KMS-11 (cell line): Measurements from ENCODE around the gene HMGN4.

Experiments used
- H2AFZ ChIP-seq: fragments of 200-600 bp; sonication (generic); 2 replicates; pipeline ENCODE4 v1.6.1; 2016; ENCODE audit warnings: antibody characterized with exemption, mixed run types, low read depth
- H3K27ac ChIP-seq: fragments of 200-600 bp; sonication (generic); 2 replicates; pipeline ENCODE4 v1.6.1; 2016; ENCODE audit warnings: mild to moderate bottlenecking, mixed run types
- H3K27me3 ChIP-seq: fragments of 200-600 bp; sonication (generic); 2 replicates; pipeline ENCODE4 v1.6.1; 2017; ENCODE audit warnings: mild to moderate bottlenecking, low read depth, mixed run types, moderate library complexity; ENCODE audit not compliant: insufficient read depth
- H3K36me3 ChIP-seq: fragments of 200-600 bp; sonication (generic); 2 replicates; pipeline ENCODE4 v1.6.1; 2017; ENCODE audit warnings: mild to moderate bottlenecking, mixed run types; ENCODE audit not compliant: insufficient read depth
- H3K4me1 ChIP-seq: fragments of 200-600 bp; sonication (generic); 2 replicates; pipeline ENCODE4 v1.6.1; 2016; ENCODE audit warnings: mild to moderate bottlenecking, low read depth, mixed run types; ENCODE audit not compliant: poor library complexity, severe bottlenecking
- H3K4me2 ChIP-seq: fragments of 200-600 bp; sonication (generic); 2 replicates; pipeline ENCODE4 v1.7.0; 2016; ENCODE audit warnings: mild to moderate bottlenecking, mixed run types
- H3K4me3 ChIP-seq: fragments of 200-600 bp; sonication (generic); IDR thresholded peaks from 2 replicates; pipeline ENCODE4 v1.6.1; 2017; ENCODE audit warnings: low read depth, low read length, mixed read lengths; ENCODE audit not compliant: insufficient read depth
- H3K79me2 ChIP-seq: fragments of 200-600 bp; sonication (generic); 2 replicates; pipeline ENCODE4 v1.6.1; 2016; ENCODE audit warnings: low read depth, mixed run types; ENCODE audit not compliant: insufficient read depth
- H3K9ac ChIP-seq: fragments of 200-600 bp; sonication (generic); 2 replicates; pipeline ENCODE4 v1.6.1; 2016; ENCODE audit warnings: mild to moderate bottlenecking, mixed run types
- H4K20me1 ChIP-seq: fragments of 200-600 bp; sonication (generic); 2 replicates; pipeline ENCODE4 v1.6.1; 2016; ENCODE audit warnings: mild to moderate bottlenecking, mixed run types; ENCODE audit not compliant: insufficient read depth
- TF ChIP-seq, protein P1 (sequence below): fragments of 200-600 bp; sonication (generic); conservative IDR thresholded peaks from 2 replicates; pipeline ENCODE4 v1.6.1; 2017; ENCODE audit warnings: low read depth, mild to moderate bottlenecking, antibody characterized with exemption, low read length, moderate library complexity, mixed read lengths

HMGN4 gene

DNA sequence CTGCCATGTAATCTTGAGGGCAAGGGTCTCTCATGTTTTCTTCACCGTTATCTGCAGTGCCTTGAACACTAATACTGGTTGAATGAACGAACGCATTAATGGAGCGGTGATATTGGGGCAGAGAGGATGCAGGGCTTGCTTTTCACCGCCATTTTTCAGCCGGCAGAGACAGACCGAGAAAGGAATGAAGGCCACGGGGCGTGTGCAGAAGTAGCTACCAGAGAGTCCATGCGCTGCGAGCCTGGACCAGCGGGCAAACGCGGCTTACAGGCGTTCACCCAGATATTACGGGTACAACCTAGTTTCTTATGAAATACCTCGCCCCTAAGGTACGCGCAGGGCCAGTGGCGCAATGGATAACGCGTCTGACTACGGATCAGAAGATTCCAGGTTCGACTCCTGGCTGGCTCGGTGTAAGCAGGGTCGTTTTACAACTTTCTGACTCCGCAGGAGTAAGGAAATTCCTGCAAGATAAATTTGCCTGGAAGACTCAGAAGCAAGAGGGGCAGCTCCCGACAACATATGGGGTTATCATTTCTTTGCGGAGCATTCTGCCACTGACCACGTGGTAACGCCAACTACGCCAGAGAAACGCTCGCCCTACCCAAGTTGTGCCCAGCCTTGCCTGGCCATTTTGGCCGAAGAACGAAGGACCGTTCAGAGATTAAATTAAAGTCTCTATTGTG, 863 bp upstream of the HMGN4 start:
- Histone ChIP-seq H4K20me1 (no peaks in the 10 kb centered on the region), H2AFZ (peak overlapping the region; percentile 84), H3K4me3 (no peak overlapping the region), H3K36me3 (no peaks in the 10 kb centered on the region), H3K79me2 (peaks cover 39% of the 10 kb centered on the region), H3K27me3 (no peaks in the 10 kb centered on the region), H3K4me2 (peak overlapping the region; percentile 92), H3K27ac (peak overlapping the region; percentile 76), H3K4me1 (peaks cover 51% of the 10 kb centered on the region), H3K9ac (peak overlapping the region; percentile 82)
- TF ChIP-seq, protein P1, sequence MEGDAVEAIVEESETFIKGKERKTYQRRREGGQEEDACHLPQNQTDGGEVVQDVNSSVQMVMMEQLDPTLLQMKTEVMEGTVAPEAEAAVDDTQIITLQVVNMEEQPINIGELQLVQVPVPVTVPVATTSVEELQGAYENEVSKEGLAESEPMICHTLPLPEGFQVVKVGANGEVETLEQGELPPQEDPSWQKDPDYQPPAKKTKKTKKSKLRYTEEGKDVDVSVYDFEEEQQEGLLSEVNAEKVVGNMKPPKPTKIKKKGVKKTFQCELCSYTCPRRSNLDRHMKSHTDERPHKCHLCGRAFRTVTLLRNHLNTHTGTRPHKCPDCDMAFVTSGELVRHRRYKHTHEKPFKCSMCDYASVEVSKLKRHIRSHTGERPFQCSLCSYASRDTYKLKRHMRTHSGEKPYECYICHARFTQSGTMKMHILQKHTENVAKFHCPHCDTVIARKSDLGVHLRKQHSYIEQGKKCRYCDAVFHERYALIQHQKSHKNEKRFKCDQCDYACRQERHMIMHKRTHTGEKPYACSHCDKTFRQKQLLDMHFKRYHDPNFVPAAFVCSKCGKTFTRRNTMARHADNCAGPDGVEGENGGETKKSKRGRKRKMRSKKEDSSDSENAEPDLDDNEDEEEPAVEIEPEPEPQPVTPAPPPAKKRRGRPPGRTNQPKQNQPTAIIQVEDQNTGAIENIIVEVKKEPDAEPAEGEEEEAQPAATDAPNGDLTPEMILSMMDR, result 0 out of 2 replicates have a peak, but pooled peaks have one; percentile 11

- H4K20me1 ChIP-seq, result no peaks in the 10 kb centered on the region
- no peak overlapping the region for H3K4me3 ChIP-seq
- H3K79me2 ChIP-seq, result peaks cover 47% of the 10 kb centered on the region
- H3K27ac ChIP-seq, result peak overlapping the region; percentile 76
- H3K4me2 ChIP-seq, result peak overlapping the region; percentile 99
- TF ChIP-seq, protein P1, result no peak
- peak overlapping the region; percentile 78 for H2AFZ ChIP-seq
- no peaks in the 10 kb centered on the region for H3K36me3 ChIP-seq
- no peaks in the 10 kb centered on the region for H3K27me3 ChIP-seq
- H3K4me1 ChIP-seq, result peaks cover 46% of the 10 kb centered on the region
- peak overlapping the region; percentile 82 for H3K9ac ChIP-seq
Measured at GRCh38 chr6:26538572-26538902, 371 bp downstream of the HMGN4 start.

- TF ChIP-seq, protein P1, result no peak
- Histone ChIP-seq H3K79me2 (peaks cover 47% of the 10 kb centered on the region), H4K20me1 (no peaks in the 10 kb centered on the region), H3K4me1 (peaks cover 47% of the 10 kb centered on the region), H3K36me3 (no peaks in the 10 kb centered on the region), H3K4me2 (peak overlapping the region; percentile 99), H3K4me3 (no peak overlapping the region), H3K9ac (peak overlapping the region; percentile 82), H3K27me3 (no peaks in the 10 kb centered on the region), H3K27ac (peak overlapping the region; percentile 76), H2AFZ (peak overlapping the region; percentile 78)
Measured at GRCh38 chr6:26539071-26539615, 977 bp downstream of the HMGN4 start.

DNA sequence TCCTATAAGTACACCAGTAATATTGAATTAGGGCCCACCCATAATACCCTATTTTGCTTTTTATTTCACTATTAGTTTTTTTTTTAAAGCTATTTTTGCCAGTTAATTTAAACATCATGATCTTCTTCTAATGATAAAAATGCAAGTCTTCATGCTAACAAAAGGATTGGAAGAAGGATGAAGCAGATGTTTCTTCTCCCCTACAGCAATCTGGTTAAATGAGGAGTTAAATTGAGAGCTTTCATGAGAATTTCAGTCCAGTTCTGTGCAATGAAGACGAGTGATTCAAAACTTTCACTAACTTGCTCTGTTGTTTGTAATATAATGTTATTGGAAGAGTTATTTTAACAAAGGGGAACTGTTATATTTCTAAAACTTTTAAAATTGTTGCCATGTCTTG, 3.4 kb downstream of the HMGN4 start:
- no peak overlapping the region for H3K27ac ChIP-seq
- no peak overlapping the region for H3K4me3 ChIP-seq
- H3K27me3 ChIP-seq, result no peaks in the 10 kb centered on the region
- no peaks in the 10 kb centered on the region for H3K36me3 ChIP-seq
- no peak overlapping the region for H3K9ac ChIP-seq
- H4K20me1 ChIP-seq, result no peaks in the 10 kb centered on the region
- H3K79me2 ChIP-seq, result peaks cover 47% of the 10 kb centered on the region
- TF ChIP-seq, protein P1, result no peak
- H3K4me1 ChIP-seq, result peaks cover 24% of the 10 kb centered on the region
- no peak overlapping the region for H3K4me2 ChIP-seq
- H2AFZ ChIP-seq, result no peak overlapping the region
